IMR-90 (cell line): ENCODE measurements around the gene BMPER. TPM values are rescaled to one million over a fixed set of nuclear protein-coding genes. Genes with fewer than 3 reads are reported as not detected.

Source experiments
- ATAC-seq: fragments of 200-7000 bp; cut with Tn5 transposase; 2 replicates; pipeline ENCODE4 v1.9.1; 2020; ENCODE audit warnings: low read depth, mild to moderate bottlenecking, moderate library complexity
- BruUV-seq: library from RNA; stranded (reverse); fragments of 400-500 nt; replicated peaks from 2 replicates; lab custom pipeline; 2021; lab: Mats Ljungman, UMichigan
- CTCF ChIA-PET: fragments of 300-600 bp; formaldehyde crosslinking; extraction: SDS; loops from one replicate; lab custom pipeline; 2021; ENCODE audit warnings: antibody characterized with exemption; lab: Yijun Ruan, JAX
- POLR2A ChIA-PET: fragments of 300-600 bp; sonication (Branson Sonifier 250); formaldehyde crosslinking; loops from one replicate; lab custom pipeline; 2022; ENCODE audit warnings: antibody characterized with exemption; ENCODE audit not compliant: unreplicated experiment; lab: Charles Lee
- DNase-seq: peaks from one replicate; pipeline ENCODE4 v3.0.0; 2013
- H2AFZ ChIP-seq: replicated peaks from 2 replicates; pipeline ENCODE3; 2013; ENCODE audit warnings: low read length, mild to moderate bottlenecking; ENCODE audit not compliant: poor library complexity
- H2AK5ac ChIP-seq: 2 replicates; pipeline ENCODE4 v1.6.1; 2013; ENCODE audit warnings: low read depth, low read length, inconsistent platforms
- H2AK9ac ChIP-seq: replicated peaks from 2 replicates; pipeline ENCODE3; 2013; ENCODE audit warnings: mild to moderate bottlenecking, low read depth, low read length, moderate library complexity; ENCODE audit not compliant: poor library complexity
- H2BK120ac ChIP-seq: 2 replicates; pipeline ENCODE4 v1.6.1; 2013; ENCODE audit warnings: low read depth, low read length, inconsistent platforms
- H2BK15ac ChIP-seq: 3 replicates; pipeline ENCODE4 v1.6.1; 2013; ENCODE audit warnings: low read depth, low read length, inconsistent platforms
- H2BK20ac ChIP-seq: 2 replicates; pipeline ENCODE4 v1.6.1; 2013; ENCODE audit warnings: low read depth, mild to moderate bottlenecking, inconsistent platforms, low read length, moderate library complexity
- H2BK5ac ChIP-seq: 2 replicates; pipeline ENCODE4 v1.6.1; 2013; ENCODE audit warnings: mild to moderate bottlenecking, low read depth, low read length, inconsistent platforms; ENCODE audit not compliant: poor library complexity, severe bottlenecking
- H3K14ac ChIP-seq: replicated peaks from 2 replicates; pipeline ENCODE4 v1.6.1; 2013; ENCODE audit warnings: low read depth, low read length, inconsistent platforms
- H3K18ac ChIP-seq: 2 replicates; pipeline ENCODE4 v1.6.1; 2013; ENCODE audit warnings: low read depth, low read length, control low read depth
- H3K23ac ChIP-seq: 2 replicates; pipeline ENCODE4 v1.6.1; 2013; ENCODE audit warnings: low read depth, low read length, inconsistent platforms
- H3K27ac ChIP-seq: 2 replicates; pipeline ENCODE4 v1.5.1; 2013; ENCODE audit warnings: mild to moderate bottlenecking, control low read depth, low read length; ENCODE audit not compliant: insufficient read depth
- H3K27me3 ChIP-seq: 2 replicates; pipeline ENCODE4 v1.6.1; 2013; ENCODE audit warnings: low read length; ENCODE audit not compliant: control insufficient read depth, insufficient read depth
- H3K36me3 ChIP-seq: 2 replicates; pipeline ENCODE4 v1.6.1; 2013; ENCODE audit warnings: low read length, mixed read lengths; ENCODE audit not compliant: control insufficient read depth, insufficient read depth
- H3K4ac ChIP-seq: 2 replicates; pipeline ENCODE4 v1.6.1; 2013; ENCODE audit warnings: low read depth, low read length, inconsistent platforms
- H3K4me1 ChIP-seq: 2 replicates; pipeline ENCODE4 v1.6.1; 2013; ENCODE audit warnings: low read length, mixed read lengths; ENCODE audit not compliant: control insufficient read depth, insufficient read depth
- H3K4me2 ChIP-seq: 2 replicates; pipeline ENCODE4 v1.6.1; 2013; ENCODE audit warnings: low read depth, mild to moderate bottlenecking, control low read depth, low read length, moderate library complexity
- H3K4me3 ChIP-seq: 2 replicates; pipeline ENCODE4 v1.5.1; 2013; ENCODE audit warnings: low read depth, mild to moderate bottlenecking, control low read depth, low read length, moderate library complexity; ENCODE audit not compliant: insufficient read depth
- H3K56ac ChIP-seq: 2 replicates; pipeline ENCODE4 v1.6.1; 2013; ENCODE audit warnings: low read length, inconsistent platforms; ENCODE audit not compliant: insufficient read depth; ENCODE audit errors: extremely low read depth
- H3K79me1 ChIP-seq, 2 experiments: 2 replicates each; pipeline ENCODE4 v1.6.1; 2013; ENCODE audit warnings: low read length in 2 of 2, inconsistent platforms in 1 of 2, low read depth in 1 of 2
- H3K9ac ChIP-seq: 2 replicates; pipeline ENCODE4 v1.6.1; 2013; ENCODE audit warnings: low read depth, low read length, control low read depth
- H3K9me1 ChIP-seq: 2 replicates; pipeline ENCODE4 v1.6.1; 2013; ENCODE audit warnings: low read length, inconsistent platforms; ENCODE audit not compliant: insufficient read depth
- H3K9me3 ChIP-seq: 2 replicates; pipeline ENCODE4 v1.6.1; 2013; ENCODE audit warnings: low read length; ENCODE audit not compliant: control insufficient read depth, insufficient read depth
- H4K20me1 ChIP-seq: 2 replicates; pipeline ENCODE4 v1.6.1; 2013; ENCODE audit warnings: low read length, inconsistent platforms; ENCODE audit not compliant: insufficient read depth
- H4K5ac ChIP-seq: 2 replicates; pipeline ENCODE4 v1.6.1; 2013; ENCODE audit warnings: mild to moderate bottlenecking, low read depth, low read length, control low read depth
- H4K8ac ChIP-seq, 2 experiments: 2 replicates each; pipeline ENCODE4 v1.6.1; 2013; ENCODE audit warnings: low read depth in 2 of 2, low read length in 2 of 2, control low read depth in 1 of 2, inconsistent platforms in 1 of 2
- H4K91ac ChIP-seq: 2 replicates; pipeline ENCODE4 v1.6.1; 2013; ENCODE audit warnings: low read depth, low read length, inconsistent platforms; ENCODE audit not compliant: insufficient read depth
- BHLHE40 ChIP-seq: fragments of 150-350 bp; IDR thresholded peaks from 2 replicates; pipeline ENCODE4 v1.6.1; 2016; ENCODE audit warnings: mild to moderate bottlenecking, low read depth, low read length
- CEBPB ChIP-seq: IDR thresholded peaks from 2 replicates; pipeline ENCODE4 v1.6.1; 2012; ENCODE audit warnings: low read depth, low read length, improper control_type of control experiment
- CHD1 ChIP-seq: IDR thresholded peaks from 2 replicates; pipeline ENCODE4 v1.6.1; 2012; ENCODE audit warnings: low read depth, low read length, improper control_type of control experiment
- MAZ ChIP-seq: IDR thresholded peaks from 2 replicates; pipeline ENCODE4 v1.6.1; 2012; ENCODE audit warnings: low read depth, mild to moderate bottlenecking, low read length, improper control_type of control experiment, moderate library complexity, borderline replicate concordance
- NFE2L2 ChIP-seq: fragments of 150-350 bp; IDR thresholded peaks from 2 replicates; pipeline ENCODE4 v1.6.1; 2016; ENCODE audit warnings: low read depth, mild to moderate bottlenecking, low read length
- RAD21 ChIP-seq: IDR thresholded peaks from 2 replicates; pipeline ENCODE4 v1.6.1; 2012; ENCODE audit warnings: low read length, improper control_type of control experiment
- RFX5 ChIP-seq: IDR thresholded peaks from 2 replicates; pipeline ENCODE4 v1.8.0; 2012; ENCODE audit warnings: low read depth, mild to moderate bottlenecking, low read length, moderate library complexity
- SMC3 ChIP-seq: fragments of 150-350 bp; IDR thresholded peaks from 2 replicates; pipeline ENCODE4 v1.6.1; 2016; ENCODE audit warnings: low read depth, mild to moderate bottlenecking, antibody characterized with exemption, low read length, moderate library complexity
- WGBS, 2 experiments: methylation state at CpG; one replicate each; pipeline versions ENCODE4 v1.1.5 to v1.1.7; 2013; ENCODE audit warnings: missing lambda C conversion rate in 2 of 2; ENCODE audit not compliant: insufficient read length in 1 of 2; ENCODE audit errors: extremely low coverage in 2 of 2; 5-methylcytosine and 5-hydroxymethylcytosine counted together
- dilution Hi-C: fragments of 300-500 bp; cut with HindIII; formaldehyde crosslinking; loops from one replicate; pipeline ENCODE4 v1.14.3; 2018; ENCODE audit warnings: low sequenced_read_pairs; ENCODE audit not compliant: unreplicated experiment
- in situ Hi-C: fragments of 300-500 bp; cut with MboI; formaldehyde crosslinking; loops from 3 replicates; pipeline ENCODE4 v1.14.3; 2019; ENCODE audit warnings: low sequenced_read_pairs, inconsistent platforms, mixed read lengths
- intact Hi-C: fragments of 100-400 bp; cut with micrococcal nuclease; formaldehyde crosslinking; loops from 2 replicates; pipeline ENCODE4 v1.10.0; 2022
- polyA plus RNA-seq, 3 experiments: library from polyadenylated mRNA; depleted of rRNA; stranded (reverse); fragments of >200 nt; gene quantifications; 2 replicates each; pipeline ENCODE4 v1.2.3, GENCODE V29; 2012; ENCODE audit warnings: low replicate concordance in 1 of 3
- total RNA-seq: library from RNA; depleted of rRNA; stranded (reverse); fragments of >200 nt; gene quantifications from 2 replicates; pipeline ENCODE4 v1.2.3, GENCODE V29; 2012

BMPER gene
- total and polyA plus RNA-seq, 2 of the 4 experiments (the other 2 are of a cell fraction), result 6.2 to 7.9 TPM

DNA sequence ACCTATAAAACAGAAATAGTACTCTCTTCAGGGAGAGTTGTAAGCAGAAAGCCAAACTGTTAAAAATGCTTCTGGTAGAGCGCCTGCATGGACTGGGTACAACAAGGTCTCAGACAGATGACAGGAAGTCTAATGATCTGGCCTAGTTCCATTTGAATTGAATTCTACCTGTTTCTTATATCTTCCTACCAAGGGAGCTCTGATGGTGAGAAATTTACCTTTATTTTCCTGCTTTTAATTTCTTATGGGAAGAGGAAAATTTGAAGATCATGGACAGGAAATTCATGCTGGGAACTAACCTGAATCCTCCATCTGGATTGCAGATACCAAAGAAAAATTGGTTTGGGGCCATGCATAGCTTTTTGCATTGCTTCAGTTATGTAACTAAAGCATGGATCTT is 63.3 kb downstream of the BMPER start:
- no peak overlapping the region for H2AK5ac ChIP-seq
- no TSS peak for BruUV-seq
- no peak overlapping the region for H2BK15ac ChIP-seq
- no peak overlapping the region for H4K91ac ChIP-seq
- H3K9me1 ChIP-seq, result peaks cover 4% of the 10 kb centered on the region; the same call in 1 of the 2 replicates
- no peak overlapping the region for H2BK120ac ChIP-seq
- H3K9ac ChIP-seq, result no peak overlapping the region
- no peak overlapping the region for H4K8ac ChIP-seq
- no peak overlapping the region for H2BK20ac ChIP-seq
- CTCF ChIA-PET, result no interaction called here
- no peaks in the 10 kb centered on the region; a peak in 1 of 4 replicates for H3K79me1 ChIP-seq
- POLR2A ChIA-PET, result no interaction called here
- DNase-seq, result no peak
- no peak overlapping the region for H3K18ac ChIP-seq
- H3K27ac ChIP-seq, result no peak overlapping the region
- no peak overlapping the region for H2AK9ac ChIP-seq
- H2BK5ac ChIP-seq, result no peak overlapping the region
- in situ Hi-C loops (no loop called here), intact Hi-C loops (no loop called here), dilution Hi-C loops (no loop called here)
- H3K4me1 ChIP-seq, result peaks cover 10% of the 10 kb centered on the region
- no CpG with 5 or more reads among the region's 1 CpG for WGBS, 2 experiments
- no peak overlapping the region for H3K4me3 ChIP-seq
- no peak overlapping the region for H3K23ac ChIP-seq
- H3K14ac ChIP-seq, result no peak overlapping the region
- no peaks in the 10 kb centered on the region for H3K27me3 ChIP-seq
- no peak overlapping the region for H3K56ac ChIP-seq
- no peak overlapping the region for H4K5ac ChIP-seq
- peaks cover 6% of the 10 kb centered on the region for H3K36me3 ChIP-seq
- no peak for ATAC-seq
- H3K4me2 ChIP-seq, result no peak overlapping the region
- H2AFZ ChIP-seq, result no peak overlapping the region
- H3K9me3 ChIP-seq, result no peaks in the 10 kb centered on the region
- no peaks in the 10 kb centered on the region for H4K20me1 ChIP-seq
- TF ChIP-seq RFX5 (no peak), CEBPB (no peak), SMC3 (no peak), RAD21 (no peak), MAZ (no peak), NFE2L2 (no peak), CHD1 (no peak), BHLHE40 (no peak)
- H3K4ac ChIP-seq, result no peak overlapping the region
